ENCODE data around the gene PEX1.
A peak's percentile ranks its signal among the peaks of the same experiment; 100 is the strongest.
"Not testable (repeated sequence)": the region's sequence is repeated elsewhere in the genome, so short reads cannot be mapped to it uniquely, and the experiment has no call there.

PEX1 gene

GRCh38 chr7:92487804-92488203, 40.5 kb downstream of the PEX1 start:
- no peak for TF ChIP-seq CTCF (IDR thresholded peaks at IDR 0.05; ENCODE audit: low read depth, low read length)
- no peak for DNase-seq (ENCODE audit: low read depth in 2 of 2)
- H3K4me3 ChIP-seq (replicated peaks in 1 of 2; ENCODE audit: low read depth in 2 of 2, low read length in 2 of 2): no peak overlapping the region

- DNase-seq (ENCODE audit: low read depth in 2 of 2): no peak
- TF ChIP-seq CTCF (IDR thresholded peaks at IDR 0.05; ENCODE audit: low read depth, low read length): no peak
- H3K4me3 ChIP-seq (replicated peaks in 1 of 2; ENCODE audit: low read depth in 2 of 2, low read length in 2 of 2): no peak overlapping the region
These were observed 42.3 kb downstream of the PEX1 start for GRCh38 chr7:92485974-92486373.

GRCh38 chr7:92485267-92485892, 42.9 kb downstream of the PEX1 start:
- DNase-seq (ENCODE audit: low read depth in 2 of 2): peak in 1 of 2 donors; percentile 2
- no peak for TF ChIP-seq CTCF (IDR thresholded peaks at IDR 0.05; ENCODE audit: low read depth, low read length)
- H3K4me3 ChIP-seq (replicated peaks in 1 of 2; ENCODE audit: low read depth in 2 of 2, low read length in 2 of 2): no peak overlapping the region

GRCh38 chr7:92484226-92484625, 44.1 kb downstream of the PEX1 start:
- DNase-seq (ENCODE audit: low read depth in 2 of 2); H3K4me3 ChIP-seq (replicated peaks in 1 of 2; ENCODE audit: low read depth in 2 of 2, low read length in 2 of 2): not testable (repeated sequence)

GRCh38 chr7:92483624-92484023, 44.7 kb downstream of the PEX1 start:
- not testable (repeated sequence) for H3K4me3 ChIP-seq (replicated peaks in 1 of 2; ENCODE audit: low read depth in 2 of 2, low read length in 2 of 2); DNase-seq (ENCODE audit: low read depth in 2 of 2)

GRCh38 chr7:92479146-92479545, 49.2 kb downstream of the PEX1 start:
- not testable (repeated sequence) for H3K4me3 ChIP-seq (replicated peaks in 1 of 2; ENCODE audit: low read depth in 2 of 2, low read length in 2 of 2); DNase-seq (ENCODE audit: low read depth in 2 of 2)

- TF ChIP-seq CTCF (IDR thresholded peaks at IDR 0.05; ENCODE audit: low read depth, low read length): no peak
- DNase-seq (ENCODE audit: low read depth in 2 of 2): no peak
These were observed 49.6 kb downstream of the PEX1 start for GRCh38 chr7:92478711-92479110.

GRCh38 chr7:92478095-92478494, 50.2 kb downstream of the PEX1 start:
- TF ChIP-seq CTCF (IDR thresholded peaks at IDR 0.05; ENCODE audit: low read depth, low read length): no peak
- DNase-seq (ENCODE audit: low read depth in 2 of 2): no peak
- H3K4me3 ChIP-seq (replicated peaks in 1 of 2; ENCODE audit: low read depth in 2 of 2, low read length in 2 of 2): no peak overlapping the region

More at GRCh38 chr7:92478711-92479110, 49.6 kb downstream of the PEX1 start:
- no peak overlapping the region for H3K4me3 ChIP-seq (replicated peaks in 1 of 2; ENCODE audit: low read depth in 2 of 2, low read length in 2 of 2)

GRCh38 chr7:92477681-92478080, 50.6 kb downstream of the PEX1 start, which contains the start of gene ERVW-1:
Gene ERVW-1 (minus strand): TSS chr7:92477946. CDS start chr7:92470381, 7,565 bp downstream.
- H3K4me3 ChIP-seq (replicated peaks in 1 of 2; ENCODE audit: low read depth in 2 of 2, low read length in 2 of 2); DNase-seq (ENCODE audit: low read depth in 2 of 2): not testable (repeated sequence)

- not testable (repeated sequence) for DNase-seq (ENCODE audit: low read depth in 2 of 2); H3K4me3 ChIP-seq (replicated peaks in 1 of 2; ENCODE audit: low read depth in 2 of 2, low read length in 2 of 2)
These were observed 52.3 kb downstream of the PEX1 start for GRCh38 chr7:92475851-92476590.

GRCh38 chr7:92475261-92475770, 53.0 kb downstream of the PEX1 start:
- not testable (repeated sequence) for H3K4me3 ChIP-seq (replicated peaks in 1 of 2; ENCODE audit: low read depth in 2 of 2, low read length in 2 of 2); DNase-seq (ENCODE audit: low read depth in 2 of 2)

GRCh38 chr7:92473989-92474388, 54.3 kb downstream of the PEX1 start:
- H3K4me3 ChIP-seq (replicated peaks in 1 of 2; ENCODE audit: low read depth in 2 of 2, low read length in 2 of 2); DNase-seq (ENCODE audit: low read depth in 2 of 2): not testable (repeated sequence)
